Esophagus squamous epithelium (tissue), 4 donors: ENCODE data around the gene EFS.

ENCODE experiments used
- CTCF ChIP-seq, 6 experiments: fragments of 450-650 bp in 4 of 6; fragments of 200-600 bp in 2 of 6; sonication (generic) in 2 of 6; IDR thresholded peaks; one replicate each; pipeline ENCODE4 v1.5.1; 2016 to 2019; ENCODE audit warnings: antibody characterized with exemption in 6 of 6, mild to moderate bottlenecking in 4 of 6, moderate library complexity in 4 of 6
- POLR2A ChIP-seq, 4 donors: fragments of 450-650 bp; IDR thresholded peaks; one replicate each; pipeline ENCODE4 v1.6.1; 2017; ENCODE audit warnings: antibody characterized with exemption in 4 of 4, mild to moderate bottlenecking in 4 of 4, moderate library complexity in 3 of 4

- peak; percentile 86 to 98 (median 94) for TF ChIP-seq CTCF (IDR thresholded peaks at IDR 0.05)
- TF ChIP-seq POLR2A (IDR thresholded peaks at IDR 0.05): no peak
These were observed 14.6 kb upstream of the EFS start for GRCh38 chr14:23379366-23380196.
